Liver (tissue), 9 donors: Measurements from ENCODE around the gene CDH1. TPM values are rescaled to one million over a fixed set of nuclear protein-coding genes. Genes with fewer than 3 reads are reported as not detected.
"Not testable (repeated sequence)": the region's sequence is repeated elsewhere in the genome, so short reads cannot be mapped to it uniquely, and the experiment has no call there.

ENCODE experiments used
- DNase-seq: peaks from one replicate; pipeline ENCODE4 v3.0.0-alpha.2; 2017; ENCODE audit warnings: low spot score
- H3K27ac ChIP-seq, 2 donors: one replicate each; pipeline ENCODE4 v1.7.0; 2013; ENCODE audit warnings: inconsistent platforms in 2 of 2, low read length in 2 of 2, control low read depth in 1 of 2, low read depth in 1 of 2, mild to moderate bottlenecking in 1 of 2
- H3K27me3 ChIP-seq, 4 donors: one replicate each; pipeline versions ENCODE4 v1.6.1 to v1.7.0; 2013; ENCODE audit warnings: low read length in 3 of 4, inconsistent platforms in 1 of 4, mild to moderate bottlenecking in 1 of 4, moderate library complexity in 1 of 4; ENCODE audit not compliant: control insufficient read depth in 4 of 4, insufficient read depth in 4 of 4
- H3K36me3 ChIP-seq, 4 donors: one replicate each; pipeline versions ENCODE4 v1.6.1 to v1.7.0; 2013; ENCODE audit warnings: low read length in 3 of 4, mild to moderate bottlenecking in 3 of 4, low read depth in 1 of 4, moderate library complexity in 1 of 4; ENCODE audit not compliant: control insufficient read depth in 4 of 4, insufficient read depth in 3 of 4
- H3K4me1 ChIP-seq, 4 donors: one replicate each; pipeline versions ENCODE4 v1.6.1 to v1.7.0; 2013; ENCODE audit warnings: low read length in 3 of 4, mild to moderate bottlenecking in 3 of 4, moderate library complexity in 1 of 4; ENCODE audit not compliant: control insufficient read depth in 4 of 4, insufficient read depth in 4 of 4
- H3K4me3 ChIP-seq, 3 donors: one replicate each; pipeline versions ENCODE4 v1.6.1 to v1.7.0; 2013; ENCODE audit warnings: low read length in 3 of 3, control low read depth in 1 of 3, low read depth in 1 of 3, mild to moderate bottlenecking in 1 of 3
- H3K9ac ChIP-seq, 2 donors: one replicate each; pipeline ENCODE4 v1.7.0; 2013; ENCODE audit warnings: low read length in 2 of 2, mild to moderate bottlenecking in 2 of 2, moderate library complexity in 2 of 2, control low read depth in 1 of 2, low read depth in 1 of 2
- H3K9me3 ChIP-seq, 4 donors: one replicate each; pipeline versions ENCODE4 v1.6.1 to v1.7.0; 2013; ENCODE audit warnings: low read length in 3 of 4; ENCODE audit not compliant: control insufficient read depth in 4 of 4
- EGR1 ChIP-seq, 2 donors: IDR thresholded peaks; 2 replicates each; pipeline ENCODE4 v1.6.1; 2016 to 2018; ENCODE audit warnings: antibody characterized with exemption in 2 of 2, low read depth in 2 of 2
- FOXA1 ChIP-seq: IDR thresholded peaks from 2 replicates; pipeline ENCODE4 v1.6.1; 2016; ENCODE audit warnings: antibody characterized with exemption
- FOXA2 ChIP-seq: IDR thresholded peaks from 2 replicates; pipeline ENCODE4 v1.6.1; 2016; ENCODE audit warnings: antibody characterized with exemption
- GABPA ChIP-seq, 2 donors: IDR thresholded peaks in 1 of 2; conservative IDR thresholded peaks in 1 of 2; 2 replicates each; pipeline ENCODE4 v1.6.1; 2016; ENCODE audit warnings: antibody characterized with exemption in 2 of 2, mild to moderate bottlenecking in 1 of 2, moderate library complexity in 1 of 2
- HNF4A ChIP-seq, 2 donors: conservative IDR thresholded peaks; 2 replicates each; pipeline ENCODE4 v1.6.1; 2016; ENCODE audit warnings: antibody characterized with exemption in 2 of 2, mild to moderate bottlenecking in 2 of 2
- HNF4G ChIP-seq: IDR thresholded peaks from 2 replicates; pipeline ENCODE4 v1.6.1; 2016; ENCODE audit warnings: antibody characterized with exemption
- JUND ChIP-seq, 2 donors: IDR thresholded peaks; 2 replicates each; pipeline ENCODE4 v1.6.1; 2016; ENCODE audit warnings: antibody characterized with exemption in 2 of 2
- NR2F2 ChIP-seq: IDR thresholded peaks from 2 replicates; pipeline ENCODE4 v1.6.1; 2016; ENCODE audit warnings: antibody characterized with exemption
- RAD21 ChIP-seq, 2 donors: IDR thresholded peaks; 2 replicates each; pipeline ENCODE4 v1.6.1; 2016; ENCODE audit warnings: antibody characterized with exemption in 2 of 2, mild to moderate bottlenecking in 2 of 2
- RXRA ChIP-seq, 2 donors: IDR thresholded peaks; 2 replicates each; pipeline ENCODE4 v1.6.1; 2017 to 2018; ENCODE audit warnings: antibody characterized with exemption in 2 of 2, mild to moderate bottlenecking in 1 of 2
- SP1 ChIP-seq: IDR thresholded peaks from 2 replicates; pipeline ENCODE4 v1.6.1; 2018; ENCODE audit warnings: antibody characterized with exemption, mild to moderate bottlenecking
- TAF1 ChIP-seq: conservative IDR thresholded peaks from 2 replicates; pipeline ENCODE4 v1.6.1; 2016; ENCODE audit warnings: antibody characterized with exemption, mild to moderate bottlenecking
- YY1 ChIP-seq: IDR thresholded peaks from 2 replicates; pipeline ENCODE4 v1.6.1; 2016; ENCODE audit warnings: antibody characterized with exemption, mild to moderate bottlenecking
- WGBS: extraction: QIAGEN DNeasy Blood & Tissue Kit; methylation state at CpG from one replicate; pipeline ENCODE4 v1.1.7; 2013; 5-methylcytosine and 5-hydroxymethylcytosine counted together
- polyA plus RNA-seq, 2 donors: library from polyadenylated mRNA; stranded (reverse) in 1 of 2; unstranded in 1 of 2; fragments of 200-250 nt in 1 of 2; fragments of >200 nt in 1 of 2; fragmentation: Nextera tagmentation in 1 of 2; extraction: Ambion mirVana in 1 of 2; gene quantifications; one replicate each; pipeline versions ENCODE4 v1.2.1 to v1.2.3, GENCODE V29; 2013 to 2015
- total RNA-seq, 2 donors: library from RNA; depleted of rRNA; stranded (reverse); fragments of >200 nt; gene quantifications; one replicate each; pipeline ENCODE4 v1.2.3, GENCODE V29; 2014
- TF ChIP-seq, protein P1 (sequence below): IDR thresholded peaks from 2 replicates; pipeline ENCODE4 v1.6.1; 2016; ENCODE audit warnings: antibody characterized with exemption
- TF ChIP-seq, protein P2 (sequence below): IDR thresholded peaks from 2 replicates; pipeline ENCODE4 v1.6.1; 2016; ENCODE audit warnings: antibody characterized with exemption
- TF ChIP-seq, protein P3 (sequence below): fragments of 150-350 bp; IDR thresholded peaks from 2 replicates; pipeline ENCODE4 v1.5.1; 2017; ENCODE audit warnings: improper control_type of control experiment, low read depth, low read length; ENCODE audit not compliant: missing input control
- TF ChIP-seq, protein P4 (sequence below): IDR thresholded peaks from 2 replicates; pipeline ENCODE4 v1.6.1; 2016; ENCODE audit warnings: antibody characterized with exemption
- donor health status: healthy.
- donor health status: healthy.
- donor health status: healthy.
- donor health status: healthy.
- donor health status: healthy.

The CDH1 gene
- total and polyA plus RNA-seq, 4 donors, result 21.8 to 69.3 (median 50.3) TPM

DNA sequence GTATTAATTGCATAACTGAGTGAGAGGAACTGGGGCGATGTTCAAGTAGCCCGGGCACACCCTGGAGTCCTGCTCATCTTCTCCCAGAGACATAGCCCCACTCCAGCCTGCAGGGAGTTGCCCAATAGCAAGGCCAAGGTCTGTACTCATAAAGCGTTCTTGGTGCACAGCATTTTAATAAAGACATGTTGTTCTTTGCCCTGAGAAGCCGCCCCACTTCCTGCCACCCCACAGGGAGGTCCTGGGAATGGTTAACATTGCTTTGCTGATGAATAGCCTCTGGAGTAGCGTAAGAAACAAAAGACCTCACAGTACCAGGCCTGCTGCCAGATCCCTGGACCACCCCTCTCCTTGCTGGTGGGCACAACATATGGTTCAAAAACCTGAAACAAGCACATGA is 21.6 kb upstream of the CDH1 start:
- H3K36me3 ChIP-seq, result no peaks in the 10 kb centered on the region
- WGBS, result 66% methylated on average over 5 of the region's 5 CpGs
- H3K9ac ChIP-seq, result no peak overlapping the region
- DNase-seq, result no peak
- TF ChIP-seq HNF4G (no peak), SP1 (no peak), FOXA1 (no peak), NR2F2 (no peak), JUND (IDR thresholded peaks at IDR 0.05) (no peak), RXRA (IDR thresholded peaks at IDR 0.05) (no peak), GABPA (IDR thresholded peaks at IDR 0.05 in 1 of 2, conservative IDR thresholded peaks at IDR 0.05 in 1 of 2) (no peak), HNF4A (conservative IDR thresholded peaks at IDR 0.05) (no peak), EGR1 (IDR thresholded peaks at IDR 0.05; ENCODE audit: low read depth in 2 of 2) (no peak)
- TF ChIP-seq, protein P1, sequence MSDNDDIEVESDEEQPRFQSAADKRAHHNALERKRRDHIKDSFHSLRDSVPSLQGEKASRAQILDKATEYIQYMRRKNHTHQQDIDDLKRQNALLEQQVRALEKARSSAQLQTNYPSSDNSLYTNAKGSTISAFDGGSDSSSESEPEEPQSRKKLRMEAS, result no peak
- TF ChIP-seq, protein P2, sequence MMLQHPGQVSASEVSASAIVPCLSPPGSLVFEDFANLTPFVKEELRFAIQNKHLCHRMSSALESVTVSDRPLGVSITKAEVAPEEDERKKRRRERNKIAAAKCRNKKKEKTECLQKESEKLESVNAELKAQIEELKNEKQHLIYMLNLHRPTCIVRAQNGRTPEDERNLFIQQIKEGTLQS, result no peak
- TF ChIP-seq, protein P3, sequence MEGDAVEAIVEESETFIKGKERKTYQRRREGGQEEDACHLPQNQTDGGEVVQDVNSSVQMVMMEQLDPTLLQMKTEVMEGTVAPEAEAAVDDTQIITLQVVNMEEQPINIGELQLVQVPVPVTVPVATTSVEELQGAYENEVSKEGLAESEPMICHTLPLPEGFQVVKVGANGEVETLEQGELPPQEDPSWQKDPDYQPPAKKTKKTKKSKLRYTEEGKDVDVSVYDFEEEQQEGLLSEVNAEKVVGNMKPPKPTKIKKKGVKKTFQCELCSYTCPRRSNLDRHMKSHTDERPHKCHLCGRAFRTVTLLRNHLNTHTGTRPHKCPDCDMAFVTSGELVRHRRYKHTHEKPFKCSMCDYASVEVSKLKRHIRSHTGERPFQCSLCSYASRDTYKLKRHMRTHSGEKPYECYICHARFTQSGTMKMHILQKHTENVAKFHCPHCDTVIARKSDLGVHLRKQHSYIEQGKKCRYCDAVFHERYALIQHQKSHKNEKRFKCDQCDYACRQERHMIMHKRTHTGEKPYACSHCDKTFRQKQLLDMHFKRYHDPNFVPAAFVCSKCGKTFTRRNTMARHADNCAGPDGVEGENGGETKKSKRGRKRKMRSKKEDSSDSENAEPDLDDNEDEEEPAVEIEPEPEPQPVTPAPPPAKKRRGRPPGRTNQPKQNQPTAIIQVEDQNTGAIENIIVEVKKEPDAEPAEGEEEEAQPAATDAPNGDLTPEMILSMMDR, result no peak
- no peak overlapping the region for H3K4me3 ChIP-seq
- H3K9me3 ChIP-seq, result no peaks in the 10 kb centered on the region
- H3K4me1 ChIP-seq, result peaks cover 0 to 4% (median 0%) of the 10 kb centered on the region in 4 donors
- H3K27ac ChIP-seq, result no peak overlapping the region
- H3K27me3 ChIP-seq, result no peaks in the 10 kb centered on the region

DNA sequence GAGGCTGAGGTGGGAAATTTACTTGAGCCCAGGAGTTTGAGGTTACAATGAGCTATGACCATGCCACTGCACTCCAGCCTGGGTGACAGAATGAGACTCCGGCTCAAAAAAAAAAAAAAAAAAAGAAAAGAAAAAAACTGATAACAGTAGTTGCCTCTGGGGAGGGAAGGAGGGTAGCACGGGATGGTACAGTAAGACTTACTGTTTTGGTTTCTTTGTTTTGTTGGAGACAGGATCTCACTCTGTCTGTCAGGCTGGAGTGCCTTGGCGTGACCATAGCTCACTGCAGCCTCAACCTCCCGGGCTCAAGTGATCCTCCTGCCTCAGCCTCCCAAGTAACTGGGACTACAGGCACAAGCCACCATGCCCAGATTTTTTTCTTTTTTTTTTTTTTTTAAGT is 20.6 kb upstream of the CDH1 start:
- not testable (repeated sequence) for DNase-seq, H3K4me3 ChIP-seq, H3K4me1 ChIP-seq, H3K9me3 ChIP-seq, H3K9ac ChIP-seq, H3K36me3 ChIP-seq, H3K27ac ChIP-seq, H3K27me3 ChIP-seq
- 94% methylated on average over 4 of the region's 4 CpGs for WGBS

DNA sequence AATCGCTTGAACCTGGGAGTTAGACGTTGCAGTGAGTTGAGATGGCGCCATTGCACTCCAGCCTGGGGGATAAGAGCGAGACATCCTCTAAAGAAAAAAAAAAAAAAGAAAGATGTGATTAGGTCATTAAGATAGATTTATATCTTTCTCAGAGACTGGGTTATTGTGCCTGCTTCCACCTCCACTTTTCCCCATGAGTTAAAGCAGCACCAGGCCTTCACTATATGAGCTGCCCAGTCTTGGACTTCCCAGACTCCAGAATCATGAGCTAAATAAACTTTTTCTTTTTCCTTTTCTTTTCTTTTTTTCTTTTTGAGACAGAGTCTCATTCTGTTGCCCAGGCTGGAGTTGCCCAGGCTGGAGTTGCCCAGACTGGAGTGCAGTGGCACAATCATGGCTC is 19.4 kb upstream of the CDH1 start:
- no peaks in the 10 kb centered on the region for H3K9me3 ChIP-seq
- no peaks in the 10 kb centered on the region for H3K27me3 ChIP-seq
- no peak overlapping the region for H3K4me3 ChIP-seq
- H3K9ac ChIP-seq, result no peak overlapping the region
- no peak overlapping the region for H3K27ac ChIP-seq
- H3K4me1 ChIP-seq, result no peaks in the 10 kb centered on the region
- H3K36me3 ChIP-seq, result no peaks in the 10 kb centered on the region
- 96% methylated on average over 4 of the region's 4 CpGs for WGBS
- DNase-seq, result no peak
- no peak for TF ChIP-seq NR2F2
- no peak for TF ChIP-seq HNF4G
- no peak for TF ChIP-seq YY1
- no peak for TF ChIP-seq TAF1
- TF ChIP-seq, protein P4, sequence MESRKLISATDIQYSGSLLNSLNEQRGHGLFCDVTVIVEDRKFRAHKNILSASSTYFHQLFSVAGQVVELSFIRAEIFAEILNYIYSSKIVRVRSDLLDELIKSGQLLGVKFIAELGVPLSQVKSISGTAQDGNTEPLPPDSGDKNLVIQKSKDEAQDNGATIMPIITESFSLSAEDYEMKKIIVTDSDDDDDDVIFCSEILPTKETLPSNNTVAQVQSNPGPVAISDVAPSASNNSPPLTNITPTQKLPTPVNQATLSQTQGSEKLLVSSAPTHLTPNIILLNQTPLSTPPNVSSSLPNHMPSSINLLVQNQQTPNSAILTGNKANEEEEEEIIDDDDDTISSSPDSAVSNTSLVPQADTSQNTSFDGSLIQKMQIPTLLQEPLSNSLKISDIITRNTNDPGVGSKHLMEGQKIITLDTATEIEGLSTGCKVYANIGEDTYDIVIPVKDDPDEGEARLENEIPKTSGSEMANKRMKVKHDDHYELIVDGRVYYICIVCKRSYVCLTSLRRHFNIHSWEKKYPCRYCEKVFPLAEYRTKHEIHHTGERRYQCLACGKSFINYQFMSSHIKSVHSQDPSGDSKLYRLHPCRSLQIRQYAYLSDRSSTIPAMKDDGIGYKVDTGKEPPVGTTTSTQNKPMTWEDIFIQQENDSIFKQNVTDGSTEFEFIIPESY, result no peak
- TF ChIP-seq HNF4A (conservative IDR thresholded peaks at IDR 0.05), result no peak
- TF ChIP-seq, protein P2, result no peak
- no peak for TF ChIP-seq GABPA (IDR thresholded peaks at IDR 0.05 in 1 of 2, conservative IDR thresholded peaks at IDR 0.05 in 1 of 2)
- TF ChIP-seq, protein P3, result no peak
- TF ChIP-seq JUND (IDR thresholded peaks at IDR 0.05), result no peak
- TF ChIP-seq SP1, result no peak
- TF ChIP-seq EGR1 (IDR thresholded peaks at IDR 0.05; ENCODE audit: low read depth in 2 of 2), result no peak
- TF ChIP-seq, protein P1, result no peak
- TF ChIP-seq RXRA (IDR thresholded peaks at IDR 0.05), result no peak
- TF ChIP-seq RAD21 (IDR thresholded peaks at IDR 0.05), result no peak
- no peak for TF ChIP-seq FOXA2
